HEK293 (cell line): ENCODE results near the gene SNX33.
A peak's percentile ranks its signal among the peaks of the same experiment; 100 is the strongest.

ENCODE experiments used
- CTCF ChIA-PET: fragments of 350-600 bp; formaldehyde crosslinking; extraction: SDS; loops from one replicate; lab custom pipeline; 2021; ENCODE audit warnings: antibody characterized with exemption; lab: Yijun Ruan, JAX
- POLR2A ChIA-PET: fragments of 300-600 bp; formaldehyde crosslinking; extraction: SDS; loops from one replicate; lab custom pipeline; 2020; ENCODE audit warnings: antibody characterized with exemption, inconsistent platforms; lab: Yijun Ruan, JAX
- H3K27ac ChIP-seq: fragments of 200-500 bp; sonication (Bioruptor generic); 2 replicates; pipeline ENCODE4 v1.5.1; 2014; ENCODE audit warnings: low read depth, low read length, control low read depth, inconsistent platforms; ENCODE audit errors: extremely low read depth
- H3K36me3 ChIP-seq, 2 experiments: fragments of 200-500 bp in 1 of 2; sonication (Bioruptor generic) in 1 of 2; 1 replicate in 1 of 2; 2 replicates in 1 of 2; pipeline ENCODE4 v1.5.1; 2014 to 2017; ENCODE audit warnings: inconsistent platforms in 2 of 2, low read length in 2 of 2; ENCODE audit not compliant: control insufficient read depth in 2 of 2, insufficient read depth in 1 of 2
- H3K4me1 ChIP-seq: fragments of 200-500 bp; sonication (Bioruptor generic); 2 replicates; pipeline ENCODE4 v1.5.1; 2014; ENCODE audit warnings: mild to moderate bottlenecking, low read length, inconsistent platforms; ENCODE audit not compliant: control insufficient read depth, insufficient read depth
- H3K4me3 ChIP-seq: 2 replicates; pipeline ENCODE4 v1.5.1; 2011; ENCODE audit warnings: low read depth, mild to moderate bottlenecking, control low read depth, low read length, moderate library complexity
- H3K9me3 ChIP-seq: fragments of 200-500 bp; sonication (Bioruptor generic); 2 replicates; pipeline ENCODE4 v1.5.1; 2014; ENCODE audit warnings: low read depth, low read length, inconsistent platforms; ENCODE audit not compliant: control insufficient read depth, insufficient read depth
- PATZ1 ChIP-seq: fragments of 450-650 bp; formaldehyde crosslinking; IDR thresholded peaks from 2 replicates; pipeline ENCODE4 v1.5.1; 2016; ENCODE audit warnings: missing biosample characterization, missing genetic modification characterization
- TCF7L2 ChIP-seq: IDR thresholded peaks from 2 replicates; pipeline ENCODE4 v1.6.1; 2011; ENCODE audit warnings: low read depth, mild to moderate bottlenecking, inconsistent platforms, low read length, moderate library complexity, borderline replicate concordance
- ZBTB49 ChIP-seq: fragments of 450-650 bp; formaldehyde crosslinking; IDR thresholded peaks from 2 replicates; pipeline ENCODE4 v1.5.1; 2016; ENCODE audit warnings: missing biosample characterization, missing genetic modification characterization, low read depth
- ZNF121 ChIP-seq: fragments of 450-650 bp; formaldehyde crosslinking; IDR thresholded peaks from 2 replicates; pipeline ENCODE4 v1.5.1; 2016; ENCODE audit warnings: missing biosample characterization, missing genetic modification characterization
- ZNF202 ChIP-seq: fragments of 450-650 bp; formaldehyde crosslinking; IDR thresholded peaks from 2 replicates; pipeline ENCODE4 v1.5.1; 2016; ENCODE audit warnings: missing biosample characterization, missing genetic modification characterization, borderline replicate concordance
- ZNF514 ChIP-seq: fragments of 450-650 bp; formaldehyde crosslinking; IDR thresholded peaks from 2 replicates; pipeline ENCODE4 v1.5.1; 2016; ENCODE audit warnings: missing biosample characterization, missing genetic modification characterization
- ZNF544 ChIP-seq: fragments of 450-650 bp; formaldehyde crosslinking; IDR thresholded peaks from 2 replicates; pipeline ENCODE4 v1.5.0; 2017; ENCODE audit warnings: missing biosample characterization, missing genetic modification characterization
- ZSCAN18 ChIP-seq: fragments of 450-650 bp; formaldehyde crosslinking; IDR thresholded peaks from 2 replicates; pipeline ENCODE4 v1.5.1; 2016; ENCODE audit warnings: missing biosample characterization, missing genetic modification characterization
- TF ChIP-seq, protein P1 (sequence below): fragments of 450-650 bp; formaldehyde crosslinking; IDR thresholded peaks from 2 replicates; pipeline ENCODE4 v1.5.1; 2017; ENCODE audit warnings: missing biosample characterization, missing genetic modification characterization
- TF ChIP-seq, protein P2 (sequence below): fragments of 450-650 bp; formaldehyde crosslinking; IDR thresholded peaks from 2 replicates; pipeline ENCODE4 v1.5.1; 2016; ENCODE audit warnings: missing biosample characterization, missing genetic modification characterization

Gene SNX33

DNA sequence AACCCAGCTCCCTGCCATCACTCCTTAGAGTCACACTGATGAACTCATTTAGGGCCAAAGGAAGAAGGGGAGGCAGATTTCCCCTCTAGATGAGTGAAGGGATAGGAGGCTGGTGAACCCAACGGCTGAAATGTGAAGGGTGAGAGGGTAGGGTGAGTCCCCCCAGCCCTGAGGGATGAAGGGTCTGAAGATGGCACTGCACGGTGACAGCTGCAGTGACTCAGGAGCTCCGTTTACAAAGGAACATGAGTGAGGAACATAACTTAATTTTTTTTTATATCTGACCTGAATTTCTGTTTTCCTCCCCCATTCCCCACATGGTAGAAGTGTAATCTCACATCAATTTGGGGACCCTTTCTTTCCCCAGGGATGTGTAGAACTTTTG, 14.0 kb downstream of the SNX33 start:
- CTCF ChIA-PET: interaction anchor here (1.1 kb wide), 1 partner anchor 11 kb away, joined by 3 read pairs; no protein-coding TSS in a partner anchor
- H3K4me1 ChIP-seq: no peaks in the 10 kb centered on the region
- POLR2A ChIA-PET: interaction anchor here (0.6 to 2.2 kb wide), 4 partner anchors 11 to 36 kb away, joined by 3 to 14 read pairs (median 8); partner anchors contain the start of gene SNUPN
- H3K36me3 ChIP-seq: peaks cover 0 to 7% of the 10 kb centered on the region in 2 experiments; a peak in 1 of 3 replicates
- no peak overlapping the region; the same call in 1 of the 2 replicates for H3K27ac ChIP-seq
- TF ChIP-seq ZNF121 (tag by site-specific recombination) (no peak), ZBTB49 (no peak), ZNF202 (tag by site-specific recombination) (no peak), ZNF544 (tag by site-specific recombination) (no peak), ZSCAN18 (tag by site-specific recombination) (no peak), ZNF514 (tag by site-specific recombination) (no peak), PATZ1 (tag by site-specific recombination) (no peak)
- TF ChIP-seq, protein P1, sequence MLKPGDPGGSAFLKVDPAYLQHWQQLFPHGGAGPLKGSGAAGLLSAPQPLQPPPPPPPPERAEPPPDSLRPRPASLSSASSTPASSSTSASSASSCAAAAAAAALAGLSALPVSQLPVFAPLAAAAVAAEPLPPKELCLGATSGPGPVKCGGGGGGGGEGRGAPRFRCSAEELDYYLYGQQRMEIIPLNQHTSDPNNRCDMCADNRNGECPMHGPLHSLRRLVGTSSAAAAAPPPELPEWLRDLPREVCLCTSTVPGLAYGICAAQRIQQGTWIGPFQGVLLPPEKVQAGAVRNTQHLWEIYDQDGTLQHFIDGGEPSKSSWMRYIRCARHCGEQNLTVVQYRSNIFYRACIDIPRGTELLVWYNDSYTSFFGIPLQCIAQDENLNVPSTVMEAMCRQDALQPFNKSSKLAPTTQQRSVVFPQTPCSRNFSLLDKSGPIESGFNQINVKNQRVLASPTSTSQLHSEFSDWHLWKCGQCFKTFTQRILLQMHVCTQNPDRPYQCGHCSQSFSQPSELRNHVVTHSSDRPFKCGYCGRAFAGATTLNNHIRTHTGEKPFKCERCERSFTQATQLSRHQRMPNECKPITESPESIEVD (tag by site-specific recombination): no peak
- H3K4me3 ChIP-seq: no peak overlapping the region
- H3K9me3 ChIP-seq: no peaks in the 10 kb centered on the region

- Histone ChIP-seq H3K36me3 (peaks cover 0 to 3% of the 10 kb centered on the region in 2 experiments; a peak in 1 of 3 replicates), H3K9me3 (no peaks in the 10 kb centered on the region)
- CTCF ChIA-PET: interaction anchor here (1.2 kb wide), 1 partner anchor 16 kb away, joined by 5 read pairs; no protein-coding TSS in a partner anchor
- no peak for TF ChIP-seq TCF7L2
- TF ChIP-seq, protein P2, sequence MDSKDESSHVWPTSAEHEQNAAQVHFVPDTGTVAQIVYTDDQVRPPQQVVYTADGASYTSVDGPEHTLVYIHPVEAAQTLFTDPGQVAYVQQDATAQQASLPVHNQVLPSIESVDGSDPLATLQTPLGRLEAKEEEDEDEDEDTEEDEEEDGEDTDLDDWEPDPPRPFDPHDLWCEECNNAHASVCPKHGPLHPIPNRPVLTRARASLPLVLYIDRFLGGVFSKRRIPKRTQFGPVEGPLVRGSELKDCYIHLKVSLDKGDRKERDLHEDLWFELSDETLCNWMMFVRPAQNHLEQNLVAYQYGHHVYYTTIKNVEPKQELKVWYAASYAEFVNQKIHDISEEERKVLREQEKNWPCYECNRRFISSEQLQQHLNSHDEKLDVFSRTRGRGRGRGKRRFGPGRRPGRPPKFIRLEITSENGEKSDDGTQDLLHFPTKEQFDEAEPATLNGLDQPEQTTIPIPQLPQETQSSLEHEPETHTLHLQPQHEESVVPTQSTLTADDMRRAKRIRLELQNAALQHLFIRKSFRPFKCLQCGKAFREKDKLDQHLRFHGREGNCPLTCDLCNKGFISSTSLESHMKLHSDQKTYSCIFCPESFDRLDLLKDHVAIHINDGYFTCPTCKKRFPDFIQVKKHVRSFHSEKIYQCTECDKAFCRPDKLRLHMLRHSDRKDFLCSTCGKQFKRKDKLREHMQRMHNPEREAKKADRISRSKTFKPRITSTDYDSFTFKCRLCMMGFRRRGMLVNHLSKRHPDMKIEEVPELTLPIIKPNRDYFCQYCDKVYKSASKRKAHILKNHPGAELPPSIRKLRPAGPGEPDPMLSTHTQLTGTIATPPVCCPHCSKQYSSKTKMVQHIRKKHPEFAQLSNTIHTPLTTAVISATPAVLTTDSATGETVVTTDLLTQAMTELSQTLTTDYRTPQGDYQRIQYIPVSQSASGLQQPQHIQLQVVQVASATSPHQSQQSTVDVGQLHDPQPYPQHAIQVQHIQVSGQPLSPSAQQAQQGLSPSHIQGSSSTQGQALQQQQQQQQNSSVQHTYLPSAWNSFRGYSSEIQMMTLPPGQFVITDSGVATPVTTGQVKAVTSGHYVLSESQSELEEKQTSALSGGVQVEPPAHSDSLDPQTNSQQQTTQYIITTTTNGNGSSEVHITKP (tag by site-specific recombination): peak; percentile 18; the same call in 1 of the 2 replicates
- TF ChIP-seq, all 188 proteins: peak for 1
- Histone ChIP-seq H3K27ac (no peak overlapping the region), H3K4me3 (no peak overlapping the region), H3K4me1 (no peaks in the 10 kb centered on the region)
- POLR2A ChIA-PET: interaction anchor here (0.6 kb wide), 1 partner anchor 23 kb away, joined by 3 read pairs; the partner anchor contains the start of gene IMP3
Measured at GRCh38 chr15:75662823-75663519, 15.3 kb downstream of the SNX33 start.
